ENCODE results near the gene CIDEB. TPM values are rescaled to one million over a fixed set of nuclear protein-coding genes. Genes with fewer than 3 reads are reported as not detected.
A peak's percentile ranks its signal among the peaks of the same experiment; 100 is the strongest.

CIDEB gene
- polyA plus RNA-seq, 1 donor from 2014 or later = 19.2 TPM

GRCh38 chr14:24279301-24280186, 28.2 kb downstream of the CIDEB start:
- peaks cover 0 to 5% (median 0%) of the 10 kb centered on the region in 3 donors for H3K9me3 Mint-ChIP-seq
- peaks cover 3% of the 10 kb centered on the region for H3K27me3 Mint-ChIP-seq
- peaks cover 41 to 53% (median 47%) of the 10 kb centered on the region in 3 donors for H3K4me1 Mint-ChIP-seq
- H3K27ac Mint-ChIP-seq = peak overlapping the region; percentile 90 to 95 (median 94)
- peak overlapping the region in 3 of 4 donors; percentile 59 to 83 (median 71) for H3K4me3 Mint-ChIP-seq
- peaks cover 3% of the 10 kb centered on the region for H3K36me3 Mint-ChIP-seq

GRCh38 chr14:24278424-24278823, 29.4 kb downstream of the CIDEB start:
- peak overlapping the region in 2 of 4 donors; percentile 36 to 63 for H3K4me3 Mint-ChIP-seq
- peaks cover 51 to 63% (median 53%) of the 10 kb centered on the region in 3 donors for H3K4me1 Mint-ChIP-seq
- H3K27me3 Mint-ChIP-seq = peaks cover 3% of the 10 kb centered on the region
- peaks cover 0 to 5% (median 0%) of the 10 kb centered on the region in 3 donors for H3K9me3 Mint-ChIP-seq
- peaks cover 3% of the 10 kb centered on the region for H3K36me3 Mint-ChIP-seq
- peak overlapping the region; percentile 90 to 95 (median 94) for H3K27ac Mint-ChIP-seq

- peaks cover 0 to 5% (median 0%) of the 10 kb centered on the region in 3 donors for H3K9me3 Mint-ChIP-seq
- peaks cover 3% of the 10 kb centered on the region for H3K27me3 Mint-ChIP-seq
- peak overlapping the region; percentile 89 to 95 (median 90) for H3K27ac Mint-ChIP-seq
- H3K4me1 Mint-ChIP-seq = peaks cover 54 to 66% (median 55%) of the 10 kb centered on the region in 3 donors
- peak overlapping the region in 3 of 4 donors; percentile 36 to 79 (median 75) for H3K4me3 Mint-ChIP-seq
- H3K36me3 Mint-ChIP-seq = peaks cover 3% of the 10 kb centered on the region
Observed at GRCh38 chr14:24277606-24278321, 30.0 kb downstream of the CIDEB start.

GRCh38 chr14:24277071-24277470, 30.7 kb downstream of the CIDEB start:
- peaks cover 57 to 73% (median 61%) of the 10 kb centered on the region in 3 donors for H3K4me1 Mint-ChIP-seq
- peaks cover 0 to 5% (median 0%) of the 10 kb centered on the region in 3 donors for H3K9me3 Mint-ChIP-seq
- H3K36me3 Mint-ChIP-seq = peaks cover 3% of the 10 kb centered on the region
- peak overlapping the region; percentile 50 to 95 (median 61) for H3K27ac Mint-ChIP-seq
- peak overlapping the region in 2 of 4 donors; percentile 1 to 75 for H3K4me3 Mint-ChIP-seq
- H3K27me3 Mint-ChIP-seq = peaks cover 3% of the 10 kb centered on the region

GRCh38 chr14:24274101-24274543, 33.7 kb downstream of the CIDEB start:
- Mint-ChIP-seq H3K36me3 (peaks cover 3% of the 10 kb centered on the region), H3K4me1 (peaks cover 45 to 59% (median 51%) of the 10 kb centered on the region in 3 donors), H3K9me3 (peaks cover 0 to 5% (median 0%) of the 10 kb centered on the region in 3 donors), H3K27me3 (no peaks in the 10 kb centered on the region), H3K4me3 (peak overlapping the region; percentile 8 to 74 (median 47)), H3K27ac (peak overlapping the region; percentile 63 to 99 (median 96))

GRCh38 chr14:24273422-24273998, 34.3 kb downstream of the CIDEB start:
- peaks cover 0 to 3% (median 0%) of the 10 kb centered on the region in 3 donors for H3K9me3 Mint-ChIP-seq

GRCh38 chr14:24272467-24272866, 35.3 kb downstream of the CIDEB start:
- Mint-ChIP-seq H3K4me1 (peaks cover 29 to 43% (median 37%) of the 10 kb centered on the region in 3 donors), H3K9me3 (no peaks in the 10 kb centered on the region), H3K27ac (peak overlapping the region; percentile 63 to 99 (median 96)), H3K4me3 (peak overlapping the region in 3 of 4 donors; percentile 48 to 96 (median 74)), H3K27me3 (no peaks in the 10 kb centered on the region), H3K36me3 (no peaks in the 10 kb centered on the region)

More at GRCh38 chr14:24273422-24273998, 34.3 kb downstream of the CIDEB start:
- H3K27ac Mint-ChIP-seq = peak overlapping the region; percentile 63 to 99 (median 96)
- H3K4me3 Mint-ChIP-seq = peak overlapping the region in 3 of 4 donors; percentile 31 to 79 (median 38)
- H3K36me3 Mint-ChIP-seq = peaks cover 3% of the 10 kb centered on the region
- peaks cover 39 to 53% (median 46%) of the 10 kb centered on the region in 3 donors for H3K4me1 Mint-ChIP-seq
- no peaks in the 10 kb centered on the region for H3K27me3 Mint-ChIP-seq

- Mint-ChIP-seq H3K27me3 (no peaks in the 10 kb centered on the region), H3K4me1 (peaks cover 24 to 40% (median 34%) of the 10 kb centered on the region in 3 donors)
Observed at GRCh38 chr14:24271834-24272263, 35.9 kb downstream of the CIDEB start.

GRCh38 chr14:24271134-24271833, 36.5 kb downstream of the CIDEB start, which contains the start of gene RABGGTA:
RABGGTA (minus strand) TSS chr14:24271597; CDS start chr14:24271115, 482 bp downstream.
- peaks cover 22 to 37% (median 31%) of the 10 kb centered on the region in 3 donors for H3K4me1 Mint-ChIP-seq
- peaks cover 7% of the 10 kb centered on the region for H3K36me3 Mint-ChIP-seq
- H3K27ac Mint-ChIP-seq = peak within 1 kb of the TSS; percentile 63 to 99 (median 96)
- peak within 1 kb of the TSS; percentile 89 to 96 (median 96) for H3K4me3 Mint-ChIP-seq
- no peaks in the 10 kb centered on the region for H3K27me3 Mint-ChIP-seq
- H3K9me3 Mint-ChIP-seq = no peaks in the 10 kb centered on the region

More at GRCh38 chr14:24271834-24272263, 35.9 kb downstream of the CIDEB start:
- H3K27ac Mint-ChIP-seq = peak overlapping the region; percentile 63 to 99 (median 96)
- peak overlapping the region; percentile 89 to 96 (median 96) for H3K4me3 Mint-ChIP-seq
- no peaks in the 10 kb centered on the region for H3K9me3 Mint-ChIP-seq
- peaks cover 1% of the 10 kb centered on the region for H3K36me3 Mint-ChIP-seq

- peaks cover 7% of the 10 kb centered on the region for H3K36me3 Mint-ChIP-seq
- peak overlapping the region; percentile 63 to 99 (median 96) for H3K27ac Mint-ChIP-seq
- peak overlapping the region; percentile 89 to 96 (median 96) for H3K4me3 Mint-ChIP-seq
- H3K27me3 Mint-ChIP-seq = no peaks in the 10 kb centered on the region
- peaks cover 22 to 37% (median 31%) of the 10 kb centered on the region in 3 donors for H3K4me1 Mint-ChIP-seq
- no peaks in the 10 kb centered on the region for H3K9me3 Mint-ChIP-seq
Observed at GRCh38 chr14:24270537-24271133, 37.1 kb downstream of the CIDEB start.

GRCh38 chr14:24269910-24270536, 37.8 kb downstream of the CIDEB start:
- Mint-ChIP-seq H3K27me3 (no peaks in the 10 kb centered on the region), H3K4me3 (peak overlapping the region; percentile 30 to 96 (median 78)), H3K36me3 (peaks cover 7% of the 10 kb centered on the region), H3K27ac (peak overlapping the region; percentile 63 to 99 (median 96)), H3K4me1 (peaks cover 20 to 32% (median 31%) of the 10 kb centered on the region in 3 donors), H3K9me3 (no peaks in the 10 kb centered on the region)

GRCh38 chr14:24269368-24269767, 38.4 kb downstream of the CIDEB start:
- Mint-ChIP-seq H3K27ac (peak overlapping the region in 1 of 3 donors; percentile 30), H3K4me3 (peak overlapping the region in 1 of 4 donors; percentile 96), H3K9me3 (no peaks in the 10 kb centered on the region), H3K4me1 (peaks cover 19 to 31% (median 30%) of the 10 kb centered on the region in 3 donors), H3K36me3 (peaks cover 7% of the 10 kb centered on the region), H3K27me3 (no peaks in the 10 kb centered on the region)

GRCh38 chr14:24268225-24268624, 39.6 kb downstream of the CIDEB start:
- Mint-ChIP-seq H3K36me3 (peaks cover 7% of the 10 kb centered on the region), H3K9me3 (no peaks in the 10 kb centered on the region), H3K27ac (no peak overlapping the region), H3K27me3 (no peaks in the 10 kb centered on the region), H3K4me3 (peak overlapping the region in 1 of 4 donors; percentile 8), H3K4me1 (peaks cover 11 to 21% (median 20%) of the 10 kb centered on the region in 3 donors)

Measured in IgD-negative memory B cell (primary cell).